Heart right ventricle (tissue), 16 donors: Measurements from ENCODE around the gene BLNK. TPM values are rescaled to one million over a fixed set of nuclear protein-coding genes. Genes with fewer than 3 reads are reported as not detected.

Source experiments
- ATAC-seq, 8 donors: fragments of 200-7000 bp; cut with Tn5 transposase; one replicate each; pipeline ENCODE4 v1.9.1; 2020; ENCODE audit warnings: mild to moderate bottlenecking in 8 of 8, moderate library complexity in 8 of 8, moderate number of reproducible peaks in 1 of 8
- DNase-seq, 2 donors: peaks; one replicate each; pipeline ENCODE4 v3.0.0-alpha.2; 2020
- H3K27ac ChIP-seq, 10 donors: fragments of 200-600 bp; sonication (generic) in 2 of 10; one replicate each; pipeline versions ENCODE4 v1.5.0 to v1.8.0; 2020 to 2022; ENCODE audit warnings: mild to moderate bottlenecking in 3 of 10
- H3K27me3 ChIP-seq, 7 donors: fragments of 200-600 bp; one replicate each; pipeline ENCODE4 v1.8.0; 2021 to 2022; ENCODE audit warnings: mild to moderate bottlenecking in 2 of 7
- H3K36me3 ChIP-seq, 9 donors: fragments of 200-600 bp; sonication (generic) in 1 of 9; one replicate each; pipeline versions ENCODE4 v1.5.0 to v1.8.0; 2020 to 2022; ENCODE audit warnings: mild to moderate bottlenecking in 2 of 9
- H3K4me1 ChIP-seq, 9 donors: fragments of 200-600 bp; sonication (generic) in 1 of 9; one replicate each; pipeline versions ENCODE4 v1.5.0 to v1.8.0; 2020 to 2022; ENCODE audit warnings: mild to moderate bottlenecking in 4 of 9
- H3K4me3 ChIP-seq, 10 donors: fragments of 200-600 bp; sonication (generic) in 2 of 10; one replicate each; pipeline versions ENCODE4 v1.5.0 to v1.8.0; 2020 to 2022; ENCODE audit warnings: mild to moderate bottlenecking in 7 of 10, moderate library complexity in 2 of 10
- H3K9me3 ChIP-seq, 11 donors: fragments of 200-600 bp in 10 of 11; sonication (generic) in 2 of 11; one replicate each; pipeline versions ENCODE4 v1.5.0 to v1.8.0; 2013 to 2022; ENCODE audit warnings: mild to moderate bottlenecking in 2 of 11, control low read depth in 1 of 11, moderate library complexity in 1 of 11
- WGBS, 2 donors: extraction: QIAGEN DNeasy Blood & Tissue Kit; methylation state at CpG; one replicate each; pipeline ENCODE4 v1.1.7; 2013; ENCODE audit warnings: inconsistent platforms in 1 of 2; 5-methylcytosine and 5-hydroxymethylcytosine counted together
- intact Hi-C, 10 donors: fragments of 100-400 bp; cut with DNase I; formaldehyde crosslinking; loops; one replicate each; pipeline versions ENCODE4 v1.11.1 to v1.14.2; 2022
- polyA plus RNA-seq, 2 donors: library from polyadenylated mRNA; stranded (reverse); fragments of 200-250 nt; gene quantifications; one replicate each; pipeline ENCODE4 v1.2.3, GENCODE V29; 2013
- total RNA-seq, 10 donors: library from RNA; stranded (reverse); fragmentation: NEBNext Ultra II Directional in 3 of 10; extraction: Animal tissue kit (Norgen Biotek cat#: 25700) in 3 of 10; gene quantifications; one replicate each; pipeline versions ENCODE4 v1.2.1 to v1.2.4, GENCODE V29; 2021 to 2023
- TF ChIP-seq, protein P1 (sequence below), 9 donors: fragments of 200-600 bp; sonication (generic) in 2 of 9; IDR thresholded peaks; one replicate each; pipeline versions ENCODE4 v1.5.0 to v1.8.0; 2021 to 2022; ENCODE audit warnings: antibody characterized with exemption in 9 of 9, mild to moderate bottlenecking in 5 of 9, moderate library complexity in 1 of 9
- donor health status: Arrhythmogenic right ventricular cardiomyopathy.
- donor health status: ischemic (EF 13 %, LVEDD 7.1; RV severe dilation, severe dysfunction).
- donor health status: healthy with polysubstance abuse.
- donor health status: DM: no; HTN: yes; CAD: no.
- donor health status: DM: no; HTN: no; CAD: no.
- donor health status: ischemic (EF 25% LVEDD 6.9; RV normal size, moderate dysfunction).
- donor health status: ischemic (EF 25% LVEDD 5.7; RV mildly dilated, moderate dysfunction).
- donor health status: healthy.
- donor health status: DM: yes; HTN: yes; CAD: no.
- donor health status: Ischemic cardiomyopathy.
- donor health status: ischemic (EF 35%, LVEDD 5.7; RV mildly dilated, moderate dysfunction).
- donor health status: nonischemic (EF 11% LVEDD 7.7; RV severe dilation, severe dysfunction).
- donor health status: DM: yes; HTN: yes; CAD: no.
- donor health status: PGD.
- donor health status: ischemic (EF 29% LVEDD 5.4; RV normal size, mild dysfunction).
- donor health status: nonischemic (EF 23%, LVEDD 6.1; RV moderate dilation, normal function).

The BLNK gene
- total and polyA plus RNA-seq, 12 donors = 0.25 to 4.4 (median 0.65) TPM

DNA sequence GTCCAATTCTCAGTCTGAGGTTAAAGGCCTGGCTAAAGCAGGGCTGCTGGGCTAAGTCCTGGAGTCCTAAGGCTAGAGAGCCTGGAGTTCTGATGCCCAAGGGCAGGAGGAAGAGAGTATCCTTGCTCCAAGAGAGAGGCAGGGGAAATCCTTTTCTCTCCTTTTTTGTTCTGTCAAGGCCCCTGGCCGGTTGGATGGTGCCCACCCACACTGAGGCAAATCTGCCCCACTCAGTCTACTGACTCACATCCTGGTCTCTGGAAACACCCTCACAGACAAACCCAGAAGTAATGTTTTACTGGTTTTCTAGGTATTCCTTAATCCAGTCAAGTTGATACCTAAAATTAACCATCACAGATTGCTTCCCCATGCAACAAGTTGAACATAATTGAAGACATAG lies 118.3 kb downstream of the BLNK start:
- DNase-seq (no peak), ATAC-seq (no peak)
- 89 to 100% methylated on average over 1 of the region's 1 CpG for WGBS, 2 donors
- no peak overlapping the region for H3K27ac ChIP-seq
- H3K27me3 ChIP-seq = no peaks in the 10 kb centered on the region
- peaks cover 0 to 93% (median 61%) of the 10 kb centered on the region in 9 donors for H3K36me3 ChIP-seq
- H3K9me3 ChIP-seq = no peaks in the 10 kb centered on the region
- H3K4me3 ChIP-seq = no peak overlapping the region
- intact Hi-C loops = no loop called here
- TF ChIP-seq, protein P1, sequence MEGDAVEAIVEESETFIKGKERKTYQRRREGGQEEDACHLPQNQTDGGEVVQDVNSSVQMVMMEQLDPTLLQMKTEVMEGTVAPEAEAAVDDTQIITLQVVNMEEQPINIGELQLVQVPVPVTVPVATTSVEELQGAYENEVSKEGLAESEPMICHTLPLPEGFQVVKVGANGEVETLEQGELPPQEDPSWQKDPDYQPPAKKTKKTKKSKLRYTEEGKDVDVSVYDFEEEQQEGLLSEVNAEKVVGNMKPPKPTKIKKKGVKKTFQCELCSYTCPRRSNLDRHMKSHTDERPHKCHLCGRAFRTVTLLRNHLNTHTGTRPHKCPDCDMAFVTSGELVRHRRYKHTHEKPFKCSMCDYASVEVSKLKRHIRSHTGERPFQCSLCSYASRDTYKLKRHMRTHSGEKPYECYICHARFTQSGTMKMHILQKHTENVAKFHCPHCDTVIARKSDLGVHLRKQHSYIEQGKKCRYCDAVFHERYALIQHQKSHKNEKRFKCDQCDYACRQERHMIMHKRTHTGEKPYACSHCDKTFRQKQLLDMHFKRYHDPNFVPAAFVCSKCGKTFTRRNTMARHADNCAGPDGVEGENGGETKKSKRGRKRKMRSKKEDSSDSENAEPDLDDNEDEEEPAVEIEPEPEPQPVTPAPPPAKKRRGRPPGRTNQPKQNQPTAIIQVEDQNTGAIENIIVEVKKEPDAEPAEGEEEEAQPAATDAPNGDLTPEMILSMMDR (IDR thresholded peaks at IDR 0.05) = no peak
- H3K4me1 ChIP-seq = no peaks in the 10 kb centered on the region

DNA sequence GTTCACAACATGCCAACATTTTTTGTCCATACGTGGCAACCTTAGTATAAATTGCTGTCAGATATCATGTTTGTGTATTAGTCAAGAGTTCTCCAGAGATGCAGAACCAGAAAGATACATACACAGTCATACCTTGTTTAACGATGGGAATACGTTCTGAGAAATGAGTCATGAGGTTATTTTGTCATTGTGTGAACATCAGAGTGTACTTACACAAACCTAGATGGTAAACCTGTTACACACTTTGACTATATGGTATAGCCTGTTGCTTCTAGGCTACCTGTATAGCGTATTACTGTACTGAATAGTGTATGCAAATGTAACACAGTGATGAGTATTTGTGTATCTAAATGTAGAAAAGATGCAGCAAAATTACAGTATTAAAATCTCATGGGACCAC lies 118.9 kb downstream of the BLNK start:
- 94 to 98% methylated on average over 4 of the region's 4 CpGs for WGBS, 2 donors
- Histone ChIP-seq H3K4me1 (no peaks in the 10 kb centered on the region), H3K36me3 (peaks cover 0 to 93% (median 59%) of the 10 kb centered on the region in 9 donors), H3K27ac (no peak overlapping the region), H3K27me3 (no peaks in the 10 kb centered on the region), H3K4me3 (no peak overlapping the region), H3K9me3 (no peaks in the 10 kb centered on the region)
- intact Hi-C loops = no loop called here
- no peak for DNase-seq
- TF ChIP-seq, protein P1 (IDR thresholded peaks at IDR 0.05) = no peak
- no peak for ATAC-seq

Other genes starting within 250 kb of the BLNK start
- gene CCNJ, start 228.0 kb downstream of the BLNK start, total RNA-seq = 1 to 10 TPM; 1.8 to 3.6 (median 2.8) TPM
- gene CCNJ, start 228.0 kb downstream of the BLNK start, polyA plus RNA-seq = 1 to 10 TPM; 1.7 TPM
- 10 to 100 TPM; 11.0 to 15.0 (median 12.7) TPM for gene ZNF518A, start 141.3 kb downstream of the BLNK start, total RNA-seq
- gene ZNF518A, start 141.3 kb downstream of the BLNK start, polyA plus RNA-seq = 1 to 10 TPM; 1.7 to 6.9 TPM
- gene DNTT, start 32.9 kb upstream of the BLNK start, total RNA-seq = not detected
- gene DNTT, start 32.9 kb upstream of the BLNK start, polyA plus RNA-seq = not detected
- gene OPALIN, start 87.4 kb upstream of the BLNK start, total RNA-seq = not detected
- gene OPALIN, start 87.4 kb upstream of the BLNK start, polyA plus RNA-seq = not detected
- gene TLL2, start 242.4 kb upstream of the BLNK start, total RNA-seq = 1 to 10 TPM; 2.8 to 9.2 (median 6.9) TPM
- gene TLL2, start 242.4 kb upstream of the BLNK start, polyA plus RNA-seq = 1 to 10 TPM; 2.3 to 8.4 TPM